LNCaP clone FGC (cell line): ENCODE results near the gene METTL23.

Source experiments
- DNase-seq: peaks from one replicate; pipeline ENCODE4 v3.0.0-alpha.2; 2011; ENCODE audit warnings: low read depth
- H3K4me3 ChIP-seq: 2 replicates; pipeline ENCODE4 v1.5.1; 2011; ENCODE audit warnings: mild to moderate bottlenecking, low read depth, low read length, control low read depth
- TF ChIP-seq, protein P1 (sequence below): IDR thresholded peaks from 2 replicates; pipeline ENCODE4 v1.5.1; 2012; ENCODE audit warnings: mild to moderate bottlenecking; ENCODE audit not compliant: control insufficient read depth, insufficient read depth; ENCODE audit errors: extremely low read depth

Gene METTL23

DNA sequence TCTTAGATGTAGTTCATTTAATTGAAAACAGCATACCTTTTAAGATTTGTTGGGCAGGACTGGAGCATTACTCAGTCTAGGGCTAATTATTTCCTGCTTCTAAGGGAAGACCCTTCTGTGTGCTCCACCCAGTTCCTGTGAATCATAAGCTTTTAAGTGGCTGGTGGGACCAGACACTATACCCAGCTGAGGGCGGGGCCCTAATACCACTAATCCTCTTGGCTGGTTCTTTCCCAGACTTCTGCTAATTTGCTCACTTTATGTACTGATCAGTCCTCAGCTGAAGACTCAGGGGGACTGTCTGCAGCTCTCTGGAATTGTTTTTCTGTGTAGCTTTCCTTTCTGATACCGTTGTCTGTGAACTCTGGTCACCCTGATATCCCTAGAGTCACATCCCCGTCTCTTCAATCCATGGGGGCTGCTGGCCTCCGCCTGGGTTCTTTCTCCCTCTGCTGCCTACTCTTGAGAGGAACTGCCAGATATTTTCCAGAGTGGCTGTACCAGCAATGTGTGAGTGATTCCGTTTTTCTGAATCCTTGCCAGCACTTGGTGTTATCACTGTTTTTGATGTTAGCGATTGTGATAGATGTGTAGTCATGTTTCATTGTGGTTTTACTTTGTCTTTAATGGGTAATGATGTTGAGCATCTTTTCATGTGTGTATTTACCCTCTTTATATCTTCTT lies 46.3 kb downstream of the METTL23 start:
- no peak for DNase-seq
- TF ChIP-seq, protein P1, sequence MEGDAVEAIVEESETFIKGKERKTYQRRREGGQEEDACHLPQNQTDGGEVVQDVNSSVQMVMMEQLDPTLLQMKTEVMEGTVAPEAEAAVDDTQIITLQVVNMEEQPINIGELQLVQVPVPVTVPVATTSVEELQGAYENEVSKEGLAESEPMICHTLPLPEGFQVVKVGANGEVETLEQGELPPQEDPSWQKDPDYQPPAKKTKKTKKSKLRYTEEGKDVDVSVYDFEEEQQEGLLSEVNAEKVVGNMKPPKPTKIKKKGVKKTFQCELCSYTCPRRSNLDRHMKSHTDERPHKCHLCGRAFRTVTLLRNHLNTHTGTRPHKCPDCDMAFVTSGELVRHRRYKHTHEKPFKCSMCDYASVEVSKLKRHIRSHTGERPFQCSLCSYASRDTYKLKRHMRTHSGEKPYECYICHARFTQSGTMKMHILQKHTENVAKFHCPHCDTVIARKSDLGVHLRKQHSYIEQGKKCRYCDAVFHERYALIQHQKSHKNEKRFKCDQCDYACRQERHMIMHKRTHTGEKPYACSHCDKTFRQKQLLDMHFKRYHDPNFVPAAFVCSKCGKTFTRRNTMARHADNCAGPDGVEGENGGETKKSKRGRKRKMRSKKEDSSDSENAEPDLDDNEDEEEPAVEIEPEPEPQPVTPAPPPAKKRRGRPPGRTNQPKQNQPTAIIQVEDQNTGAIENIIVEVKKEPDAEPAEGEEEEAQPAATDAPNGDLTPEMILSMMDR = no peak
- H3K4me3 ChIP-seq = no peak overlapping the region

DNA sequence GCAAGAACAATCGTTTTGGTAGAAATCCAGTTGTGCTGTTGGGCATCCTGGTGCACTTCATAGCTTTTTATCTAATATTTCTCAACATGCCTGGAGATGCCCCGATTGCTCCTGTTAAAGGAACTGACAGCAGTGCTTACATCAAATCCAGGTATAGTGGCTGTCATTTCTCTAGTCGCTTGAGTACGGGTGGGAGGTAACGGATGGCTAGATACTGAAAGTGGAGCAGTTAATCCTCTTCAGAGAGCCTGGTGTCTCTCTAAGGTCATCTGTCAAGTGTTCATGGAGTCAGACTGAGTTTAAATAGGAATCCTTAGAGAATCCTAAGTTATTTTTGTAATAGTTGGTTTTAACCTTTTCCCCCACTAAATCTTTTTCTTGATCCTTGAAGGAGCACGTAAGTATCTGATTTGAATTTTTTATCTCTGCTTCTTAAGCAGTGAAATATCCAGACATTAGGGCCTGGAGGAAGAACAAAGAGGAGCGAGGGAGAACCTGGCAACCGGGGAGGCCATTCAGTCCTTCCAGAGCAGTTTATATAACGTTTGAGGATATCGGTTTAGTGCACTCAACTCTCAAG lies 48.5 kb downstream of the METTL23 start:
- DNase-seq = no peak
- H3K4me3 ChIP-seq = no peak overlapping the region
- TF ChIP-seq, protein P1 = no peak

DNA sequence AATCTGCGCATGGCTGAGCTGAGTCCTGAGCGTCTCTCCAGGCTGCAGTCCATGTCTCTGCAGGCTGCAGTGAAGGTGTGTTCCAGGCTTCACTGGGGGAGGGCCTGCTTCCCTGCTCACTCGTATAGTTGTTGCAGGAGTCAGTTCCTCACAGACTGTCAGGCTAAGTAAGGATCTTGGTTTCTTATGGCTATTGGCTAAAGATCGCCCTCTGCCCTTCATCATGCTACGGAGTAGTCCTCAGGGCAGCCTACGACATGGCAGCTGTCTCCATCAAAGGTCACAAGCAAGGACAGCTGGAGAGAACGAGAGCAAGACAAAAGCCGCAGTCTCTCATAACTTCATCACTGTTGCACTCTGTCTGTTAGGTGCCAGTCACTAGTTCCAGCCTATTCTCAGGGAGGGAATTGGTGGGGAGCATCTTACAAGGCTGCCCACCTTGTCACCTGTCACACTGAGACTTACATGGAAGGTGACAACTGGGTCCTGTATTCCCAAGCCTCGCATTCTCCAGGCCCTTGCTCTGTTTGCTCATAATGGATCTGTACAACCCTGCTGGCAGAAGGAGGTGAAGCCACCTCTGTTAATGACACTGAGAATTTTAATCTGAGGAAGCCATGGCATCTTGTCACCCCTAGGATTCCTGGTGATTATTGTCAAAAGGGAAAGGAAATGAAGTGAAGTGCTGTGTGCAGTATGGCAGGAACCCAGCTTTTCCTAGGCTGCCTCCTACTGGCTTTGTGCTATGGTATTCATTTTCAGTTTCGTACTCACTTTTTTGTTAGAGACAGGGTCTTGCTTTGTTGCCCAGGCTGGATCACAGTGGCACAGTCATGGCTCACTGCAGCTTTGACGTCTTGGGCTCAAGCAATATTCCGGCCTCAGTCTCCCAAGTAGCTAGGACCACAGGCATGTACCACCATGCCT lies 54.7 kb downstream of the METTL23 start:
- DNase-seq = no peak
- no peak overlapping the region for H3K4me3 ChIP-seq
- TF ChIP-seq, protein P1 = no peak

DNA sequence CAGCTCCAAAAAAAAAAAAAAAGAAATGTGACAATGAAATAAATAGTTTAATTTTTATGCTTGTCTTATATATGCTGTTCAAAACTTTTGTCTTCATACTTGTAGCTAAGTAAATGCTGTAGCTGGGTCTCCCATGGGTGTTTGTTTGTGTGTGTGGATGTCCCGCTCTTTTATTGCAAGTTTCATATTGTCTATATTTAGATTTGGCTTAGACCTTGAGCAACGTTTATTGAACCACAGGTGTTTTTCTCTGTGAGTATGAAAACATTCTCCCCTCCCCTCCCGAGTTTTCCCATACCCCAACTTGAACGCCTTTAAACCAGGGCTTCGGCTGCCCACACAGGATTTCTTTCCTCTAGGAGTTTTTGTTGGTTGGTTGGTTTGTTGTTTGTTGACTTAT lies 56.5 kb downstream of the METTL23 start:
- DNase-seq = no peak
- H3K4me3 ChIP-seq = no peak overlapping the region
- TF ChIP-seq, protein P1 = no peak
